HG02852 (cell line): Measurements from ENCODE around the gene PARP11.

Source experiments
- ATAC-seq: cut with Tn5 transposase; IDR thresholded peaks from one replicate; pipeline ENCODE4 v1.9.1; 2021; ENCODE audit warnings: mild to moderate bottlenecking, moderate library complexity; ENCODE audit not compliant: unreplicated experiment

PARP11 gene

GRCh38 chr12:3775385-3776035 lies 97.7 kb downstream of the PARP11 start:
- ATAC-seq = no peak

DNA sequence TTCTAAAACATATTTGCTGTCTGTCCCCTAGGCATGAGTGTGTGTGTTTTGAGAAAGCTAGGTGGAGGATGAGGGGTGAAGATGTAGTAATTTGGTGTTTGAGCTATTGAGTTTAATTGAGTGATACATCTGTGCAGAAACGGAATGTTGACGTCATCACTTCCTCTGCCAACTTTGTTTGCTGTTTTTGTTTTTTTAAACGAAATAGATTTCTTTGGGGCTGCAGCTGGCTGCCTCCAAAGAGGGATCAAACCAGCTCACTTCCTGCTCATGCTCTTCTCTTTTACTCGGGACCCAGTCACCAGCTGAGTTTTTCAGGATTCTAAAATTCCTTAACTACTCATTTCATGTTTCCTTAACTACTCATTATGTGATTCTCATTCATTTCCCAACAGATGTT lies 100.8 kb downstream of the PARP11 start:
- ATAC-seq = no peak

GRCh38 chr12:3771853-3772252 lies 101.3 kb downstream of the PARP11 start:
- ATAC-seq = no peak

DNA sequence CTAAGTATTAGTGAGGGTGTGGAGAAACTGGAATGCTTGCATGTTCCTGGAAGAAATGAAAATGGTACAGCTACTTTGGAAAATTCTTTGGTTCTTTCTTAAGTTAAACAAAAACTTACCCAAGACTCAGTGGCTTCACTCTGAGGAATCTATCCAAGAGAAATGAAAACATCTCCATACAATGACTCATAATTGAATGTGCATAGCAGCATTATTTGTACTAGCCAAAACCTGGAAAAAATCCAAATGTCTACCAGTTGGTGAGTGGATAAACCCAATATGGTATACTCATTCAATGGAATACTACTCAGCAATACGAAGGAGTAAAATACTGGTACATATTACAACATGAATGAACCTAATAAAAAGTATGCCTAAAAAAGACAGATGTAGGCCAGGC lies 102.3 kb downstream of the PARP11 start:
- no peak for ATAC-seq

- no peak for ATAC-seq
Observed at GRCh38 chr12:3768911-3769447, 104.2 kb downstream of the PARP11 start.

DNA sequence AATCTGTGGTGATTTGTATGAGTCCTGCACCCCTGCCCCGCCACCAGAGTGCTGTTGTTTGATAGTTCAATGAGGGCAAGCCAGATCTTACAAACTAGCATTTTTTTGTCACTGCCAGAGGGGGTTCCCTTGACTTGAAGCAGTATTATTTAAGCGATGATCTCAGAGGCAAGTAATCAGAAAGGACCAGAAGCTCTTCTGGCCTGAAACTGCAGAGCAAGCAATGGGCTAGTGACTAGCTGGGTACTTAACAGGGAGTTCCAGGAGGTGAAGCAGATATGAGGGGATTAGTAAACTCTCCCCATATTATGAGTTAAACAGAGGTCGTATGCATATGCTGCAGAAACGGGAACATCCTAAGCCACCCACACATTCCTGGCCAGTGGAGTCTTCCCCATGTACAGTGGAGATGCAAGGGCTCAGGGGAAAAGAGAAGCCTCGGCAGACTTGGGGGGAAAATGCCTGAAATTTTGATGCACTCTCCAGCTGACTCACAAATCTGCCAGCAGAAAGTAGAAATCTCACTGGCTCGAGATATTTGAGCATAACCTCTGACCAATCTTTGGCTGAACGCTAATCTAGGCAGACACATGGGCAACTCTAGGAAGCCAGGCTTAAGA lies 112.0 kb downstream of the PARP11 start:
- ATAC-seq = no peak

- no peak for ATAC-seq
Observed at GRCh38 chr12:3759878-3760277, 113.3 kb downstream of the PARP11 start.
